AG04449 (cell line): ENCODE measurements around the gene AQP2.

Experiments used
- CTCF ChIA-PET: fragments of 350-600 bp; formaldehyde crosslinking; extraction: SDS; loops from one replicate; lab custom pipeline; 2021; ENCODE audit warnings: antibody characterized with exemption; lab: Yijun Ruan, JAX
- POLR2A ChIA-PET: fragments of 400-600, 350-600 bp; formaldehyde crosslinking; extraction: SDS; loops from one replicate; lab custom pipeline; 2020; ENCODE audit warnings: antibody characterized with exemption, inconsistent platforms; lab: Yijun Ruan, JAX
- DNase-seq: peaks from one replicate; pipeline ENCODE4 v3.0.0-alpha.2; 2010; ENCODE audit warnings: low read depth, low spot score
- H3K4me3 ChIP-seq: 2 replicates; pipeline ENCODE4 v1.5.1; 2011; ENCODE audit warnings: low read depth, mild to moderate bottlenecking, control low read depth, low read length
- CTCF ChIP-seq: IDR thresholded peaks from one replicate; pipeline ENCODE4 v1.5.1; 2011; ENCODE audit warnings: mild to moderate bottlenecking, moderate library complexity, low read length, control low read depth, inconsistent platforms; ENCODE audit not compliant: insufficient read depth; ENCODE audit errors: missing control alignments

AQP2 gene

GRCh38 chr12:49929581-49929980 is 21.0 kb upstream of the AQP2 start:
- ChIA-PET CTCF (interaction anchor here (1.6 to 11.8 kb wide), 3 partner anchors 13 to 37 kb away, joined by 4 to 173 read pairs (median 15); no protein-coding TSS in a partner anchor), POLR2A (no interaction called here)
- no peak for TF ChIP-seq CTCF
- no peak overlapping the region for H3K4me3 ChIP-seq
- no peak for DNase-seq

GRCh38 chr12:49930515-49931288 is 19.8 kb upstream of the AQP2 start:
- no peak for TF ChIP-seq CTCF
- ChIA-PET POLR2A (no interaction called here), CTCF (interaction anchor here (1.4 to 11.8 kb wide), 4 partner anchors 12 to 36 kb away, joined by 3 to 173 read pairs (median 10); no protein-coding TSS in a partner anchor)
- H3K4me3 ChIP-seq = no peak overlapping the region
- DNase-seq = no peak

- DNase-seq = no peak
- no peak overlapping the region for H3K4me3 ChIP-seq
- TF ChIP-seq CTCF = no peak
- CTCF ChIA-PET = interaction anchor here (1.2 to 11.8 kb wide), 4 partner anchors 11 to 154 kb away, joined by 3 to 173 read pairs (median 16); no protein-coding TSS in a partner anchor
- POLR2A ChIA-PET = no interaction called here
Observed at GRCh38 chr12:49932023-49932422, 18.5 kb upstream of the AQP2 start.

GRCh38 chr12:49932533-49933130 is 17.9 kb upstream of the AQP2 start:
- no peak for DNase-seq
- no peak overlapping the region for H3K4me3 ChIP-seq
- no peak for TF ChIP-seq CTCF
- POLR2A ChIA-PET = no interaction called here
- CTCF ChIA-PET = interaction anchor here (1.2 to 11.8 kb wide), 5 partner anchors 10 to 155 kb away, joined by 3 to 173 read pairs (median 15); no protein-coding TSS in a partner anchor

GRCh38 chr12:49933796-49934195 is 16.7 kb upstream of the AQP2 start:
- POLR2A ChIA-PET = no interaction called here
- CTCF ChIA-PET = interaction anchor here (0.7 to 11.8 kb wide), 6 partner anchors 9 to 154 kb away, joined by 3 to 173 read pairs (median 5); no protein-coding TSS in a partner anchor
- H3K4me3 ChIP-seq = no peak overlapping the region
- no peak for TF ChIP-seq CTCF
- no peak for DNase-seq

GRCh38 chr12:49934505-49934904 is 16.0 kb upstream of the AQP2 start:
- CTCF ChIA-PET = interaction anchor here (1.4 to 11.8 kb wide), 4 partner anchors 9 to 68 kb away, joined by 4 to 173 read pairs (median 12); no protein-coding TSS in a partner anchor
- DNase-seq = no peak
- TF ChIP-seq CTCF = no peak
- POLR2A ChIA-PET = no interaction called here
- no peak overlapping the region for H3K4me3 ChIP-seq
